AG08396 (cell line): ENCODE measurements around the gene RIN1.
A peak's percentile ranks its signal among the peaks of the same experiment; 100 is the strongest.
"Not testable (repeated sequence)": the region's sequence is repeated elsewhere in the genome, so short reads cannot be mapped to it uniquely, and the experiment has no call there.

Experiments
- DNase-seq: peaks from one replicate; pipeline ENCODE4 v3.0.0; 2012; ENCODE audit warnings: low spot score, mixed read lengths

The RIN1 gene

DNA sequence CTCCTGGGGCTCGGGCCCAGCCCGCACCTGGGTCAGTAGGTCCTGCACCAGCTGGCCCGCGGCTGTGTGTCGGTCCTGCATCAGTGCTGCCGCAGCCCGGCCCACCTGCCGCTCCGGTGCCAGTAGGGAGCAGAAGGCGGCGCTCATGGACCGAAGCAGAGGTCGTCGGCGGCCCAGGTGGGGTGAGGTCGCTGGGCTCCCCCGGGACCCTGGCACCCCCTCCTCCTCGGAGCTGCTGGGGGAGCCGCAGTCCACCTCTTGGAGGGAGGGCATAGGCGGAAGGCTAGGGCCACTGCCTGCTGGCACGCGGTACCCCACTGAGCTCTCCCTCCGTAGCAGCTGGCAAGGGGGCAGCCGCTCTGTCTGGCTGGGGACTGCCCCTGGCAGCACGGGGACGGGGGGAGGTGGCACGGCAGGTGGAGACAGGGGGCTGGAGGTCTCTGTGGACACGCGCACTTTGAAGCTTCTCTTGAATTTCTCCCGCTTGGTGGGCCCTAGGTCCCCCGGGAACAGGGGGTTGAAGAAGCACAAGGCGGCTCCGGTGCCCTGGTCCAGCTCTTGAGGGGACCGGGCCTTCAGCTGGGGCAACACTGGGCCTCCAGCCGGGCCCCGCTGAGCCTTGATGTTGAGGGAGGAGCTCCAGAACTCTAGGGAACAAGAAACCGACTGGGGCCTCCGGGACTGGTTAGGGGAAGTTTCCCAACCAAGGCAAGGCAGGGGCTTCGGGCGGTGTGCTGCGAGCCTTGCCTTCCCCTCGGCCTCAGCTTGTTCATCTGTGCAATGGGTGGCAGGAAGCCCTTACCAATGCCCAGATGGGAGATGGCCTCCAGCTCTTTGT is 1.4 kb downstream of the RIN1 start:
- DNase-seq: no peak

DNA sequence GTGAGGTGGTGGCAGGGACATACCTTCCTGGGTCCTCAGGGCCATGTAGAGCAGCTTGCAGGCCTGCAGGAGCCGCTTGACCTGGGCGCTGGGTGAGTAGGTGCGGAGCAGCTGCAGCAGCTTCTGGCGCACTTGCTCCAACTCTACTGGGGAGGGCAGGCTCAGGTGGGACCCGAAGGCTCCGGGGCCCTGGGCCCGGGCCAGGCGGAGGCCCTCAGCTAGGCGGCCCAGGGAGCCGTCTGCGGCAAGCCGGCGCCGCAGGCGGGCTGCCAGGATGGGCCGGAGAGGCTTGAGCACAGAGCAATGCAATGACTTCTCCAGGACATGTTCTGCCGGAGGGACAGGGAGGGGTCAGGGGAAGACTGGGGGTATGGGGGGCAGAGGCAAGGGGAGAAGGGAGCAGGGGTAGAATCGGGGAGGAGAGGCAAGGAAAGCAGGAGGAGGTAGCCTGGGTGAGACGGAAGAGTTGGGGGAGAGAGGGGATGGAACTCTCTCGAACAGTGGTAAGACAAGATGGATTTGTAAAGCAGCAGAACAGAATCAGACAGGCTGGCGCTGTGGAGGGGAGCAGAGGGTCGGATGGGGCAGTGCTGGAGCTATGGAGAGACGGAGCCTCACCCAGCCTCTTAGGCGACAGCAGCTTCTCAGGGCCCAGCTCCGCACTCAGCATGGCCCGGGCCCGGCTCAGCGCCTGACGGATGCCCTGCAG is 2.2 kb downstream of the RIN1 start:
- DNase-seq: no peak

DNA sequence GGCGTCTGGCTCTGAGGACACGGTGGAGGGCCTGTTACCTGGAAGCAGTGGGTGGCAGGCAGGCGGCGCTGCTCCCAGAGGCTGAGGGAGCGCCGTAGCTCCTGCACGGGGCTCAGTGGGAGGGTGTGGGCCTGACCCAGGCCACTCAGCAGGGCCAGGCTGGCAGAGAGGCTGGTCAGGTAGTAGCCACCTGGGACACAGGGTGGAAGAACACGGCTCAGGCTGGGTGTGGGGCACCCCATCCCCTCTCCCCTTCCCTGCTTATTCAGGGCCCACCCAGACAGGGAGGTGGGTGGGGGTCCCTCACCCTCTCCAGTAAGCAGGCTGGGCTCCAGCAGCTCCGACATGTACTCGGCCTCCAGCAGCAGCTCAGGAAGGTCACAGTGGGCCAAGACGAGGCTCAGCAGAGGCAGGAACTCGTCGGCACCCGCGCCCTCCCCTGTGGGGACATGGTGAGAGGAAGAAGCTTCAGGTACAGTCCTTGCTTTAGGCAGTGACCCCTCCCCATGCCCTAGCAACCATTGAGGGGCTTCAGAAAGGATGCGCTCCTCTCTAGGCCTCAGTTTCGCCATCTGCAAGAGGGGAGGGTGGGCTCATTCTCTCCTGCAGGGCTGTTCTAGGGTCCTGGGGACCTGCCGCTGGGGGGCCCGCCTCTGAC is 2.9 kb downstream of the RIN1 start:
- DNase-seq: no peak

DNA sequence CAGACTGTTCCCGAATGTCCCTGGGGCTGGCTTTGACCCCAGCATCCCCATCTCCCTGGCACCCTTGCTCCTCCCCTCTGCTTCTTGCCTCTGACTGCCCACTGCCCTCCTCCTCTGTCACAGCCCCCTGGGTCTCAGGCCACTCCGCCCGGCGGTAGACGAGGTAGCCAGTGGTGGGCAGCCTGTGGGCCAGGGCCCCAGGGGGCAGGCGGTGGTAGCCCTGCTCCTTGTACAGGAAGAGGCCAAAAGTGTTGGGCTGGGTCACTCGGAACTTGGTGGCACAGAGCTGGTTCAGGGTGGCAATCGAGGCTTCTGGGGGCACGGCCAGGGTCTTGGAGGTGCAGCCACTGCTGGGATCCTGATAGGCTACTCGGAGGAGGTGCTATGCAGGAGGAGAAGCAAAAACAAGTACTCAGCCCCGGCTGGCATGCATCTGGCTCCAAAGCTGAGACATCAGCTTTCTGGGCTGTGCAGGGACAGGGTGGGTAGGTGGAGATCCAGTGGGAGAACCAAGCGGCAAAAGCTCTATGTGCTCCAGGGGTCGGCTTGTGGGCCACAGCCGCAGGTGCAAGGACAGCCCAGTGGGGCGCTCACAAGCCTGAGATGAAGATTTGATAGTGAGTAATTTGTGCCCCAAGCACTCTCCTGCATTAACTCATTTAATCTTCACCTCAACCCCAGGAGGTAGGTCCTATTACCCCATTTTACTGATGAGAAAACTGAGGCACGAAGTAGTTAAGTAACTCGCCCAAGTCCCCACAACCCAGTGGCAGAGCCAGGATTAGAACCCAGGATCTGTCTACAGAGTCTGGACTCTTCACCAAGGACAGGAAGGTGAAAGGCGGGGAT is 3.6 kb downstream of the RIN1 start:
- DNase-seq: no peak

DNA sequence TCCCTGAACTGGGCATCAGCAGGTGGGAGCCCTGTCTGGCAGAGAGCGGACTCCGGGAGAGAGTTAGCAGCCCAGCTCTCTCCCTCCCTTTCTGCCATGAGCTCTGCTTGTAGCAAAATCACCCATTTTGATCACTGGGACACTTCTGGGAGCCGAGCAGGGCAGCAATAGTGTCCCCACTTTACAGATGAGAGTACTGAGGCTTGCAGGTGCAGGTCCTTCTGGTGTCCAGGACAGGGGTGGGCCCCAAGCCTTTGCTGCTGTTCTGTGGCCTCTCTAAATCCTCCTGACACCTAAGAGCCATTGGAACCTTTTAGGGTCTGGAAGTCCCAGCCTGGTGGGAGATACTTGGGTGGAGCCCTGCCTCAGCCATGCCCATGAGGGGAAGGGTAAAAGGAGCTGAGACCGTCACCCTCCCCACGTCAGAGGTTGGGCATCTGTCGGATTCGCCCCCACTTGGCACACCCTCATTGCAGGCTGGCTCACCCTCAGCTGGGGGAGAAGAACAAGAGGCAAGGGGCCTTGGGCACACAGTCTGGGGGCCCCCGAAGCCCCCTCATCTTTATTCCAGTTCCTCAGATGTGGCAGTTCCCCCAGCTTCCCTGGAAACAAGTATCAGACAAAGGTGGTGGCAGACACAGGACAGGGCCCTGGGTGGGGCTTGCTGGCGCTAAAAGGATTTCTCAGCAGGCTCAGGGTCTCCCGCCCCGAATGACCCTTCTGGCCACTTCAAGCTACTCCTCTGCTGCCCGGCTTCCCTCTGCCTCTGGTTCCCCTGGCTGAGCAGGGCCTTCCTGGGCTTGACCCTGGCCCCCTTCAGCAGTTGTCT is 4.5 kb downstream of the RIN1 start:
- no peak for DNase-seq

DNA sequence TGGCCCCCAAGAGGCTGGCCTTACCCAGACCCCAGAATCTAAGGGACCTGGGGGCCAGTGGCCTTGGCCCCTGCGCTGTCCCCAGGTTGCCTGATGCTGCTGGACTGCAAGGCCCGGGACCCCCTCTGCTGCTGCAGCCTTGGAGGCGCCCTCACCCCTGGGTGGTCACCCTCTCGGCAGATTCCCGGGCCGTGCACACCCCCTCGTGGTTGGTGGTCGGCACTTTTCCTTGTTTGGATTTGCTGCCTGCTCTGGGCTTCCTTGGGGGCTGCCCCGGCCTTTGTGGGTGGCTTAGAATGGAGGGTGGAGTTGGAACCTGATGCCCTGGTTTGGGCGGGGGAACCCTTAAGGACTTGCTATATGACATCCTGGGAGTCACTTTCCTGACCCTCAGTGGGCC is 5.3 kb downstream of the RIN1 start:
- DNase-seq: no peak

DNA sequence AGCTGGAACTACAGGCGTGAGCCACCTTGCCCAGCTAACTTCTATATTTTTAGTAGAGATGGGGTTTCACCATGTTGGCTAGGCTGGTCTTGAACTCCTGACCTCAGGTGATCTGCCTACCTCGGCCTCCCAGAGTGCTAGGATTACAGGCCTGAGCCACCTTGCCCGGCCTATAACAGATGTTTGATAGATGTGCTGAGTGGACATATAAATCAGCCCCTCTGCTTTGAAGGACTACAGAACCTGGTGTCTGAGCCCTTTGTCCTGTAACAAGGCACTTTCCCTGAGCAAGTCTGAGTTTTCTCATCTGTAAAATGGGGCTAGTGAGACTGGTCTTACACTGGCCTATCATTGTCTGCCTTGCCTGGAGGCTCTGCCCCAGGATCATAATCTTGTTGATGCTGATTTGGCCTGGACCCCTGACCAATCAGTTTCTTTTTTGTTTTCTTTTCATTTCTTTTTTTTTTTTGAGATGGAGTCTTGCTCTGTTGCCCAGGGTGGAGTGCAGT is 7.0 kb downstream of the RIN1 start:
- DNase-seq: no peak

DNA sequence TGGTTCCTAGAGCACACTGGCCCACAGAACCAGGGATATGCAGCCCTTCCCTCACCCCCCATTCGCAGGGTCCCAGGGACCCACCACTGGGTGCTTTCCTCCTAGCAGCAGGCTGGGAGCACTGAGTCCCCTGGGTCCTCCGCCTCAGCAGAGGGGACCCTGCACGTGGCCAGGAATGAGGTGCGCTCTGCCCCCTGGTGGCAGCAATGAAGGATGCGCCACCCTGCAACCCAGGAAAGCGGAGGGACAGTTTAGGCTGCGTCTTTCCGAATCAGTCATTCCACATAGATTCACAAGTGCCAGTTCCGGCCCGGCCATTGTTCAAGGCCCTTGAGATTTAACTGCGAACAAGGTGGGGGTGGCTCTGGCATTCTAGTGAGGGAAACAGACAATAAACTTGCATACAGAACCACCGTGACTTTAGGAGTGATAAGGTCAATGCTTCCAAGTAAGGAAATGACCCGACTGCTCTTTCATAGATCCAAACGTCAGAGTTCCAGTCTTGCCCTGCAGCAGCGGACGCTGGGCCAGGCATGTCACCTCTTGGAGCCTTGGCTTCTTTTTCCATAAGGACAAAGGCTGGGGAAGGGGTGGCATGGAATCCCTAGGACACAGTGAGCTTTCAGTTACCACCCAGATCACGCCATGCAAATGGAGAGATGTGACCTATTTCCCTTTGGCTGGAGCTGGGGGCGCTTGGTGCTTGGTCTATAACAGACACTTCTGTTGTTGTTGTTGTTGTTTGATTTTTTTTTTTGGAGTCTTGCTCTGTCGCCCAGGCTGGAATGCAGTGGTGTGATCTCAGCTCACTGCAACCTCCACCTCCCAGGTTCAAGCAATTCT is 7.7 kb downstream of the RIN1 start:
- peak; percentile 85 for DNase-seq

DNA sequence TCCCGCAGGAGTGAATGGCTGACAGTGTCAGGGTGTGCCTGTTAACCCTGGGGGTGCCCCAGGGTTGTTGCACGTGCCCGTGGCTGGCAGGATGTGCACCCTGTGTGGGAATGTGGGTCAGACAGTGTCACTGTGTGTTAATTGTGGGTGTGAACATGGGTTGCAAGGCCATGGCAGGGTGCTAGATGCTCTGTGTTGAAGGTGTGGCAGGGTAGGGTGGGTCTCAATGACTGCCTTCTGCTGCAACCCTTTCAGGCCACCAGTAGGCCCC is 8.3 kb downstream of the RIN1 start:
- DNase-seq: no peak

DNA sequence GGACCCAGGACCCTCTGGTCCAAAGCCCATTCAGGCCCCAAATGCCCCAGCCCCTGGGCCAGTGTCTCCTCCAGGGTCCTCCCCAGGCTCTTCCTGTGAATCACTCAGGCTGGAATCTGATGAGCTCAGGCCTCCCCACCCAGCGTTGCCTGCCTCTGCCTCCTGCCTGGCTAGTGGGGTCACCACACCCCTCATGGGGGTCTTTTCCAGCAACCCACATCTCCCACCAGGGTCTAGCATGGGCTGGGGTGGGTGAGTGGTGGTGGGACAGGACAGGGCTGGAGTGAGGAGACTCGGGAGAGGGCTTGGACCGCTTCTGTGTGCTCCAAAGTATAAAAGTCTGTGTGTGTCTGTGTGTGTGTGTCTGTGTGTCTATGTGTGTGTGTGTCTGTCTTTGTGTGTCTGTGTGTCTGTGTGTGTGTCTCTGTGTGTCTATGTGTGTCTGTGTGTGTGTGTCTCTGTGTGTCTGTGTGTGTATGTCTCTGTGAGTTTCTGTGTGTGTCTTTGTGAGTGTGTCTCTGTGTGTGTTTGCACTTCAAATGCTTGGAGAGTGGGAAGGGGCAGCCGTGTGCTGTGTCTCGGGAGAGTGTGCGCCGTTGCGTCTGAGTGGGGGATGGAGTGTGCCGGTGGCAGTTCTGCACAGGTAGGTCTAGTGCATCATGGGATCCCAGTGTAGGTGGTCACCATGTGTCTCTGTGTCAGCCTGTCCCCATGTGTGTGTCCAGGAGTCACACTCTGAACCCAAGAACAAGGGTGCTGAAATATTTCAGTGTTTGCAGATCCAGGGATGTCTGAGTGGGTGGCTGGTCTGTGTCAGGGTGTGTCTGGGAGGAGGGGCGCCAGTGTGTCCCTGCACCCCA is 8.8 kb downstream of the RIN1 start:
- peak; percentile 62 for DNase-seq

DNA sequence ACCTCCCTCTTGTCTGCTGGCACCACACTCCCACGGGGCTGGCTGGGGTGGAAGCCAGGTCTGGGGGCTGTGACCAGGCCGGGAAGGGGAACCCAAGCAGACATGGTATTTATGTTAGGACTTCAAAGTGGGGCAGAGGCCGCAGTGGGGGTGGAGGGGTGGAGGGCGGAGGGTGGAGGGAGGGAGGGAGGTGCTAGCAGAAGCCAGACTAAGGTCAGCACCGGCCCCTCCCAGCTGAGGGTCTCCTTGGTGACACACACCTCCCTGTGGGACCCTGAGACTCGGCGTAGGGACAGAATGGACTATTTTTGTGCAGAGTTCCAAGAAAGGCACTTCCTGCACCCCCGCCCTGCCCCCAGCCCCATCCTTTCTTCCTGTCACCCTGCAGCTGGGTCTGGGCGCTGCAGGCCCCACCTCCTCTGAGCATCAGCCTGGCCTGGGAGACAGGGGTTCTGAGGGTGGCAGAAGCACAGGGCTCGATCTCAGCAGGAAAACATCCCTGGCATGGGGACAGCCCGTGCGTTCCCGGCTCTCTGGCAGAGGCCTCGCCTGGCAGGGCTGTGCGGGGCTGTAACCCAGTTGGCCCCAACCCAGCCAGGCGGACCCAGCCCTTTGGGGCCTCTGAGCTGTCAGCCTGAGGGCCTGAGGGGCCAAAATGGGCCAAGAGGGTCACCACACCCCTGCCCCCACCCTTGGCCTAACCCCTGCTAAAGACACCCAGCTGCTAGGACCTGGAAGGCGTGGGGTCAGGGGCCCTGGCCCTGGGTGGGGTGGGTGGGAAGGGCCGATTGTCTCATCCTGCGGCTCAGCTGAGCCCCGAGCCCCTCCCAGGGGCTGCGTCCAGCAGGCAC is 9.7 kb downstream of the RIN1 start:
- peak; percentile 61 for DNase-seq

DNA sequence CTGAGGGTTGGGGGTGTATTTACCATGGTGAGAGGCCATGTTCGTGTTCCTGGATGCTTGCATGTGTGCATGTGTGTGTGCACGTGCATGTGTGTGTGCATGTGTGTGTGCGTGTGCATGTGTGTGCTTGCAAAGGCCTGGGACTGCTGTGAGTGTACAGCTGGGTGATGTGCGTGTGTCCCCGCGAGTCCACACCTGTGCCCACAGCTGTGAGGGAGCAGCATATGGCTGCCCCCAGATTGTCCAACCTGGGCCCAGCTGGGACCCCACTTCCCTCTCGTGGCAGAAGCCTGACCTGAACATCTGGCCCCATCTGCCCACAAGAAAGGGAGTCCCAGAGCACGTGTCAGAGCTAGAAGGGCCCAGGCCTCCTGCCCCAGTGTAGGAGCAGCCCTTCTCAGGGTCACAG is 11.0 kb downstream of the RIN1 start:
- no peak for DNase-seq

DNA sequence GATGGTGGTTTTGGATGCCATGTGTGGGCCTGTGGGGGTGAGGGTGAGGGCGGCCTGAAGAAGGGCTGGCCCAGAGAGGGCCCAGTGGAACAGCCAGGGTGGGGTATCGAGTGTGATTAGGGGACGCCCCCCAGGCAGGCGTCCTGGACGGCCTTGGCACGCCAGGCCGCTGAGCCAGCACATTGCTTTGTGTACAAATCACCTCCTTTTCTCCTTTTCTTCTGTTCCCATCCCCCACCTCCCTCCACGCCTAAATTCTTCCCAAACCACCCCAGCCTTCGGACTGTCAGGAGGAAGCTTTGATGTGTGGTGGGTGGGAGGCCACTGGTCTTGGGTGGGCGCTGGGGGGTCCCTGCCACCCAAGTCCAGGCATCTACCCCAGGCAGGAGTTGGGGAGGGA is 11.6 kb downstream of the RIN1 start:
- peak; percentile 48 for DNase-seq

DNA sequence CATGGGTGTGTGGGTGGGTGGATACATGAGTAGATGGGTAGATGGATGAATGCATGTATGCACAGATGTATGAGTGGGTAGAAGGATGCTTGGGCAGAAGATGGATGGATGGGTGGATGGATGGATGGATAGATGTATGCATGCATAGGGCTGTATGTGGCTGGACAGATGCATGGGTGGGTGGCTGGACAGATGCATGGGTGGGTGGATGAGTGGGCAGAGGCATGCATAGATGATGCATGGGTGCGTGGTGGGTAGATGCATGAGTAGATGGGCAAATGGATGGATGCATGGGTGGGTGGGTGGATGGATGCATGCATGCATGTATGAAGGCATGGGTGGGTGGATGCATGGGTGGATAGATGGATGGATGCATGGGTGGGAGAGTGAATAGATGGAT is 12.6 kb downstream of the RIN1 start:
- DNase-seq: no peak

DNA sequence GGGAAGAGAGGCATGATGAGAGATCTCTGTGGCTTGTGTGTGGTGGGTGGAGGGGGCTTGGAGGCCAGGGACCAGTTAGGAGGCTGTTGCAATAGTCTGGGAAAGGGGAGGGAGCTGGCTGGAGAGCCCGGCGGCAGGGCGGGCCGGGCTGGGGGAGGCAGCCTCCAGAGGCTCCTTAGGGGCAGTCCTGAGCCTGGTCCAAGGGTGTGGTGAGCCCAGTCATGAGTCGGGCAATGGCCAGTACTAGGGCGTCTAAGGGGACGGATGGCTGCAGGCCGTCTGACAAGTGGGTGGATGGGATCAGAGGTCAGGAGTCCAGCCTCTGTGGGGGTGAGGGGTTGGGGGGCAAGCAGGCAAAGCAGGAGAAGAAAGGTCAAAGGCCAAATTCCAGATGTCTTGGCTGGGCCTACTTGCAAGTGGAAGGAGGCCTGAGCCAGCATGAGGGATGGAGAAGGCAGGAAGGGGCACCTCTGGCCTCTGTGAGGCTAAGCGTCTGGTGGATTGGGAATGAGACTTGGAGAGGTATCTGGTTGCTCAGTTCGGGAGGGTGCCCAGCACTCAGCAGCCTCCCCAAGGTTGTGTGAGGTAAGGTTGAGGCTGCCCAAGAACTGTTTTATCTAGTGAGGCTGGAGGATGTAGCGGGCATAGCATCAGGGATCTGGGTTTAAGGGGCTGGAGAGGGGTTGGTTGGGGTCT is 13.4 kb downstream of the RIN1 start:
- no peak for DNase-seq

DNA sequence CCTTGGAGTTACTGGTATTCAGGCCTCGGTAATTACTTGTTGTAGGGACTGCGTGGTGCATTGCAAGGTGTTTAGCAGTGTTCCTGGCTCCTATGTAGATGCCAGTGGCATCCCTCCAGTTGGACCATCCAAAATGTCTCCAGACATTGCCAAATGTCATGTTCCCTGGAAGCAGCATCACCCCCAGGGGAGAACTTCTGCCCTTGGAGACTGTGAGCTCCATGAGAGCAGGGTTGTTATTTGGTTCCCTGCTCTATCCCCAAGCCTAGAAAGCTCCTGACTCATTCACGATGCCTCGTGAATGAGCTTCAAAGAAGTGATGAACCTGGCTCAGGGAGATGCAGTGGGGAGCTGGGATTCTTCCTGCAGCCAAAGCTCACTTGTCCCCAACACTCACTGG is 14.6 kb downstream of the RIN1 start:
- no peak for DNase-seq

DNA sequence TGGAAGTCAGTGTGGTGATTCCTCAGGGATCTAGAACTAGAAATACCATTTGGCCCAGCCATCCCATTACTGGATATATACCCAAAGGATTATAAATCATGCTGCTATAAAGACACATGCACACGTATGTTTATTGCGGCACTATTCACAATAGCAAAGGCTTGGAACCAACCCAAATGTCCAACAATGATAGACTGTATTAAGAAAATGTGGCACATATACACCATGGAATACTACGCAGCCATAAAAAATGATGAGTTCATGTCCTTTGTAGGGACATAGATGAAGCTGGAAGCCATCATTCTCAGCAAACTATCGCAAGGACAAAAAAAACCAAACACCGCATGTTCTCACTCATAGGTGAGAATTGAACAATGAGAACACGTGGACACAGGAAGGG is 15.5 kb downstream of the RIN1 start:
- not testable (repeated sequence) for DNase-seq

DNA sequence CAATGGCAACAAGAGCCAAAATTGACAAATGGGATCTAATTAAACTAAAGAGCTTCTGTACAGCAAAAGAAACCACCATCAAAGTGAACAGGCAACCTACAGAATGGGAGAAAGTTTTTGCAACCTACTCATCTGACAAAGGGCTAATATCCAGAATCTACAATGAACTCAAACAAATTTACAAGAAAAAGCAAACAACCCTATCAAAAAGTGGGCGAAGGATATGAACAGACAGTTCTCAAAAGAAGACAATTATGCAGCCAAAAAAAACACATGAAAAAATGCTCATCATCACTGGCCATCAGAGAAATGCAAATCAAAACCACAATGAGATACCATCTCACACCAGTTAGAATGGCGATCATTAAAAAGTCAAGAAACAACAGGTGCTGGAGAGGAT is 15.9 kb downstream of the RIN1 start:
- not testable (repeated sequence) for DNase-seq
